Fibroblast of villous mesenchyme (primary cell): Measurements from ENCODE around the gene NCMAP. TPM values are rescaled to one million over a fixed set of nuclear protein-coding genes. Genes with fewer than 3 reads are reported as not detected.
A peak's percentile ranks its signal among the peaks of the same experiment; 100 is the strongest.

ENCODE experiments used
- DNase-seq: peaks from one replicate; pipeline ENCODE4 v3.0.0-alpha.2; 2010; ENCODE audit warnings: low read depth
- H3K4me3 ChIP-seq: 2 replicates; pipeline ENCODE4 v1.5.1; 2011; ENCODE audit warnings: low read depth, mild to moderate bottlenecking, low read length
- total RNA-seq: library from RNA; depleted of rRNA; stranded (reverse); fragments of >200 nt; gene quantifications from 2 replicates; pipeline ENCODE4 v1.2.3, GENCODE V29; 2012
- TF ChIP-seq, protein P1 (sequence below): IDR thresholded peaks from 2 replicates; pipeline ENCODE4 v1.5.1; 2012; ENCODE audit warnings: low read depth, mild to moderate bottlenecking, low read length; ENCODE audit not compliant: insufficient read depth

NCMAP gene
- total RNA-seq, 1 donor = not detected

DNA sequence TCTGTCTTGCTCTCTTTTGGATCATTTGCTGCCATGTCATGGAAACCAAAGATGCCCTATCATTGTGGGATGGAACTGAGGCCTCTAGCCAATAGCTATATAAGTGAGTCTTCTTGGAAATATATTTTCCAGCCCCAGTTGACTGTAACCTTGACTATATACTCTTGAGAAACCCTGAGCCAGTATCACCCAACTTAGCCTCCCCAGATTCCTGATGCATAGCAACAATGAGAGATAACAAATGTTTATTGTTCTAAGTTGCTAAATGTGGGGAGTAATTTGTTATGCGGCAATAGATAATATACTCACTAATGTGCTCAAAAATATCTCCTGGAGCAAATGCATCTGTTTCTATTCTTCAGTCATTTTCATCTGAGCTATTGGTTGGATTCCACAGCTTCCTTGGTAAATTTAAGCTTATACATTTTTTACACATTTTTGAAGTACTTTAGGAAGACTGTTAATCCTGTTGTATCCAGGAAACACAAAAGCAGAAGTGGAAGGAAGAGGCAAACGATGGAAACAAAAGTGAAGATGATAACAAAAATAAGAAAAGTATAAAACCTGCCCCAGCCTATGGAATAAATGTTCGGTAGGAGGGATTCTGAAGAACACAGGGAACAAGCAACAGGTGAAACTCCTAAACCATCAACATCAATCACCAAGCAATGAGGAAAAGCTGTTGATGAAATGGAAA, 80.9 kb downstream of the NCMAP start:
- no peak for DNase-seq
- no peak overlapping the region for H3K4me3 ChIP-seq
- TF ChIP-seq, protein P1, sequence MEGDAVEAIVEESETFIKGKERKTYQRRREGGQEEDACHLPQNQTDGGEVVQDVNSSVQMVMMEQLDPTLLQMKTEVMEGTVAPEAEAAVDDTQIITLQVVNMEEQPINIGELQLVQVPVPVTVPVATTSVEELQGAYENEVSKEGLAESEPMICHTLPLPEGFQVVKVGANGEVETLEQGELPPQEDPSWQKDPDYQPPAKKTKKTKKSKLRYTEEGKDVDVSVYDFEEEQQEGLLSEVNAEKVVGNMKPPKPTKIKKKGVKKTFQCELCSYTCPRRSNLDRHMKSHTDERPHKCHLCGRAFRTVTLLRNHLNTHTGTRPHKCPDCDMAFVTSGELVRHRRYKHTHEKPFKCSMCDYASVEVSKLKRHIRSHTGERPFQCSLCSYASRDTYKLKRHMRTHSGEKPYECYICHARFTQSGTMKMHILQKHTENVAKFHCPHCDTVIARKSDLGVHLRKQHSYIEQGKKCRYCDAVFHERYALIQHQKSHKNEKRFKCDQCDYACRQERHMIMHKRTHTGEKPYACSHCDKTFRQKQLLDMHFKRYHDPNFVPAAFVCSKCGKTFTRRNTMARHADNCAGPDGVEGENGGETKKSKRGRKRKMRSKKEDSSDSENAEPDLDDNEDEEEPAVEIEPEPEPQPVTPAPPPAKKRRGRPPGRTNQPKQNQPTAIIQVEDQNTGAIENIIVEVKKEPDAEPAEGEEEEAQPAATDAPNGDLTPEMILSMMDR = no peak

DNA sequence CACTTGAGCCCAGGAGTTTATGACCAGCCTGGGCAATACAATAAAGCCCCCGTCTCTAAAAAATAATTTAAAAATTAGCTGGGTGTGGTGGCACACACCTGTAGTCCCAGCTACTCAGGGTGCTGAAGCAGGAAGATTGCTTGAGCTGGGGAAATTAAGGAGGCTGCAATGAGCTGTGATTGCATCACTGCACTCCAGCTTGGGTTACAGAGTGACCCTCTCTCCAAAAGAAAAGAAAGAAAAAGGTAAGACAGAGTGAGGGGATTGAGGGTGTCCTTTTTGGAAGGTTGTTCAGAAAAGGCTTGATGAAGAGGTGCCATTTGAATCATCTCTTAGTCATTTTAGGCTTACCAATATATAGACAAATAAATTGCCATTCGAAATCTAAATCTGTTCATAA, 83.2 kb downstream of the NCMAP start:
- H3K4me3 ChIP-seq = no peak overlapping the region

DNA sequence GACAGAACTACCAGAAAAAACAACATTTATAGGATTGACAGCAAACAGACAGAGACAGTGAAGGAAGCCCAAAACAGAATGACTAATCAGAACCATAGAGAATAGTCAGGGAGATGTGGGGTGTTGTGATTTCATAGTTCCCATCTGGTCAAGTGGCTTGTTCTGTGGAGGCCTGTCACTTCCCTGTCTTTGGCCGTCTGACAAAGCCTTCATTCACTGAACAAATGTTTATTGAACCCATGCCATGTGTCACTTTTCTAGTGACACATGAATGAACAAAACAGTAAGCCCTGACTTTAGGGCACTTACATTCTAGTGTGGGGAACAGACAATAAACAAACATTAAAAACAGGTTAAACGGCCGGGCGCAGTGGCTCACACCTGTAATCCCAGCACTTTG, 84.0 kb downstream of the NCMAP start:
- no peak overlapping the region for H3K4me3 ChIP-seq
- TF ChIP-seq, protein P1 = no peak
- DNase-seq = no peak

More for the DNA sequence above, 83.2 kb downstream of the NCMAP start:
- TF ChIP-seq, protein P1 = no peak
- no peak for DNase-seq

DNA sequence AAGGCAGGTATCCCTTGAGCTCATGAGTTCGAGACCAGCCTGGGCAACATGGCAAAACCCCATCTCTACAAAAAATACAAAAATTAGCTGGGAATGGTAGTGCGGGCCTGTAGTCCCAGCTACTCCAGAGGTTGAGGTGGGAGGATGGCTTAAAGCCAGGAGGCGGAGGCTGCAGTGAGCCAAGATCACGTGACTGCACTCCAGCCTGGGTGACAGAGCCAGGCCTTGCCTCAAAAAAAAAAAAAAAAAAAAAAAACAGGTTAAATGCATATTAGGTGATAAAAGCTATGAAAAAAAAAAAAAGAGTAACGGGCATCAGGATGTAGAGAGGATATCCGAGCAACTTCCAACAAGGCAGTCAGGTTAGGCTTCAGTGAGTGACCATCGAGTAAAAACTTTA, 84.4 kb downstream of the NCMAP start:
- TF ChIP-seq, protein P1 = no peak
- H3K4me3 ChIP-seq = no peak overlapping the region
- no peak for DNase-seq

DNA sequence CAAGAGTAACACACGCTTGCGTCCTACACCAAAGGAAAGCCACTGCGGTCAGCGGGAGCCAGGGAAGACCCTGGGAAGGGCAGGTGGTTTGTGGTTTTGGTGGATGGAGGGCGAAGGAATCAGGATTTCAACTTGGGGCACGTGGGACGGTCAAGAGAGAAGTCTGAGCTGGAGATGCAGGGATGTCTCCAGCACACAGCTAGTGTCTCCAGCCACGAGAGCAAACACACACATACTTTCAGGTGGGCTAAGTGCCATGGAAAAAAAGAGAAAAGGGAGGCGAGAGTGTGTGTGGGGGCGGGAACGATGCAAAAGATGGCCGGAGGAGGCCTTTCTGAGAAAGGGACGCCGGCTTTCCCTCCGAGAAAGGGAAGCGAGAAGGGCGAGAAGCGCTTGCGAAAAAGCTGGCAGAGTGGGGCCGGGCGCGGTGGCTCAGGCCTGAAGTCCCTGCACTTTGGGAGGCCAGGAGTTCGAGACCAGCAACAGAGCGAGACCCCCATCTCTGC, 85.8 kb downstream of the NCMAP start:
- TF ChIP-seq, protein P1 = no peak
- peak overlapping the region; percentile 91 for H3K4me3 ChIP-seq
- DNase-seq = peak; percentile 24

DNA sequence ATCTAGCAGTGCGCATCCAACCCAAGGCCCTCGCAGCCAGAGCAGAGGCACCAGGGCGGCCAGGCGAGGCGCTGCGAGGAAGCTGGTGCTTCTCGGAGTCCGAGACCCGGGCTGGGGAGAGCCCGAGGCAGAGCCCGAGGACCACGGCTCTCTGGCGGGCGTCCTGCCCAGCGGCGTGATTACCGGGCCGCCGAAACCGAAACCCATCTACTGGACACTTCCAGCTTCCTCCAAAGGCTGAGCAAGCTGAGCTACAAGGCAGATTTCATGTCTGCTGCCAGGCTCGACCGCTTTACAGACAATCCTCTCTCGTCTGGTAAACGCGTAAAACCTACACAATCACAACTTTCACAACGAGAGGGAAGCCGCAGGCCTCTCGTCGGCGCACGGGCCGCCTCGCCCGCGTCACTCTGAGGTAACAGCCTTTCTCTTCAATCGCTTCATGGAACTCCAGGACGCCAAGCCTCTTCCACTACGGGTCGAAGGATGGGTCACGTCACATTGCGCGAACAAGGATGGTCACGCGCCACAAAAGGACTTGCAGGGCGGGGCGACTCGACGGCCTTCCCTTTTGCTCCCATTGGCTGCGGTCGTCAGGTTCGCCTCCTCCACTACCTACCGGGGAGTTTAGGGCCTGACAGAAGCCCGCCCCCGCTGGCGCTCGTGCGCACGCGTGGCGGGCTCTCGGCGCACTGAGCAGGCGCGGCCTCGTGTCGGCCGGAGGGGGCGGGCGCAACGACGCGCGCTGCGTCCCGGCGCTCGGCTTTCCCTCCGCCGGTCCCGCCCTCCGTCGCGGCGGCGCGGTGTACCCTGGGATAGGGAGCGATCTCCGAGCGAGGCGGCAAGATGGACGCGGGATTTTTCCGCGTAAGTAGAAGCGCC, 86.8 kb downstream of the NCMAP start, which contains the start of gene SRRM1:
TSS of gene SRRM1 (plus strand) at position 822 of the 882 bp plus-strand sequence. CDS start at position 847, 25 bp downstream.
- DNase-seq = peak; percentile 100
- H3K4me3 ChIP-seq = peak within 1 kb of the TSS; percentile 97
- TF ChIP-seq, protein P1 = no peak
